Spleen (tissue), 11 donors: ENCODE data around the gene LRRC3. TPM values are rescaled to one million over a fixed set of nuclear protein-coding genes. Genes with fewer than 3 reads are reported as not detected.

Experiments used
- DNase-seq: peaks from one replicate; pipeline ENCODE4 v3.0.0-alpha.2; 2020
- H3K27ac ChIP-seq, 8 donors: fragments of 200-600 bp; sonication (generic) in 7 of 8; 1 replicate in 4 of 8; 2 replicates in 4 of 8; pipeline versions ENCODE4 v1.5.0 to v1.8.0; 2016 to 2021; ENCODE audit warnings: inconsistent platforms in 4 of 8, mild to moderate bottlenecking in 4 of 8, moderate library complexity in 1 of 8
- H3K27me3 ChIP-seq, 7 donors: fragments of 200-600 bp; sonication (generic) in 6 of 7; replicated peaks in 1 of 7; 1 replicate in 4 of 7; 2 replicates in 3 of 7; pipeline versions ENCODE4 v1.5.0 to v1.8.0; 2016 to 2021; ENCODE audit warnings: inconsistent platforms in 3 of 7, mild to moderate bottlenecking in 1 of 7
- H3K36me3 ChIP-seq, 6 donors: fragments of 200-600 bp; sonication (generic) in 5 of 6; 1 replicate in 4 of 6; 2 replicates in 2 of 6; pipeline versions ENCODE4 v1.5.0 to v1.8.0; 2016 to 2021; ENCODE audit warnings: inconsistent platforms in 2 of 6
- H3K4me1 ChIP-seq, 6 donors: fragments of 200-600 bp; sonication (generic) in 5 of 6; 1 replicate in 3 of 6; 2 replicates in 3 of 6; pipeline versions ENCODE4 v1.5.0 to v1.8.0; 2016 to 2021; ENCODE audit warnings: inconsistent platforms in 3 of 6
- H3K4me3 ChIP-seq, 8 donors: fragments of 200-600 bp; sonication (generic) in 7 of 8; 1 replicate in 4 of 8; 2 replicates in 4 of 8; pipeline versions ENCODE4 v1.5.0 to v1.8.0; 2016 to 2021; ENCODE audit warnings: inconsistent platforms in 4 of 8, mild to moderate bottlenecking in 4 of 8, moderate library complexity in 2 of 8
- H3K9me3 ChIP-seq, 8 donors: fragments of 200-600 bp; sonication (generic) in 7 of 8; 1 replicate in 4 of 8; 2 replicates in 4 of 8; pipeline versions ENCODE4 v1.5.0 to v1.8.0; 2016 to 2021; ENCODE audit warnings: inconsistent platforms in 4 of 8
- CTCF ChIP-seq, 11 experiments: fragments of 200-600 bp in 7 of 11; fragments of 450-650 bp in 4 of 11; sonication (generic) in 4 of 11; IDR thresholded peaks in 8 of 11; conservative IDR thresholded peaks in 3 of 11; 1 replicate in 7 of 11; 2 replicates in 4 of 11; pipeline versions ENCODE4 v1.4.0 to v1.8.0; 2016 to 2021; ENCODE audit warnings: antibody characterized with exemption in 11 of 11, inconsistent platforms in 4 of 11, mild to moderate bottlenecking in 1 of 11
- POLR2A ChIP-seq, 3 donors: fragments of 450-650 bp; IDR thresholded peaks; one replicate each; pipeline ENCODE4 v1.5.1; 2017; ENCODE audit warnings: antibody characterized with exemption in 3 of 3, mild to moderate bottlenecking in 1 of 3
- POLR2AphosphoS5 ChIP-seq, 3 donors: sonication (generic); formaldehyde crosslinking; IDR thresholded peaks; one replicate each; pipeline ENCODE4 v1.5.1; 2017; ENCODE audit warnings: antibody characterized with exemption in 3 of 3
- WGBS, 5 donors: extraction: QIAGEN DNeasy Blood & Tissue Kit in 3 of 5; methylation state at CpG; one replicate each; pipeline versions ENCODE4 v1.1.5 to v1.1.7; 2013 to 2018; 5-methylcytosine and 5-hydroxymethylcytosine counted together
- intact Hi-C: fragments of 100-400 bp; cut with DNase I; formaldehyde crosslinking; loops from one replicate; pipeline ENCODE4 v1.15.0; 2023; ENCODE audit warnings: low total_unique reads
- polyA plus RNA-seq, 3 donors: library from polyadenylated mRNA; stranded (reverse); fragments of 200-250 nt; gene quantifications; one replicate each; pipeline ENCODE4 v1.2.1, GENCODE V29; 2013
- total RNA-seq, 7 donors: library from RNA; depleted of rRNA in 3 of 7; stranded (reverse); fragments of >200 nt in 3 of 7; fragmentation: NEBNext Ultra II Directional in 4 of 7; extraction: Animal tissue kit (Norgen Biotek cat#: 25700) in 4 of 7; gene quantifications; one replicate each; pipeline versions ENCODE4 v1.1.0 to v1.2.1, GENCODE V29; 2016 to 2021
- donor health status: healthy with polysubstance abuse.
- donor health status: DM: no; HTN: no; CAD: no; lungs with moderate emphysema.
- donor health status: DM: no; HTN: no; CAD: no.
- donor health status: Bipolar disorder and iron deficiency.
- donor health status: healthy.
- donor health status: DM: no; HTN: no; CAD: no.
- donor health status: DM: yes; HTN: yes; CAD: no.

LRRC3 gene
- total and polyA plus RNA-seq, 10 donors = 0.24 to 4.9 (median 2.5) TPM

- TF ChIP-seq POLR2AphosphoS5 (IDR thresholded peaks at IDR 0.05) (no peak), CTCF (IDR thresholded peaks at IDR 0.05 in 8 of 11, conservative IDR thresholded peaks at IDR 0.05 in 3 of 11) (no peak), POLR2A (IDR thresholded peaks at IDR 0.05) (no peak)
- DNase-seq = peak; percentile 41
- Histone ChIP-seq H3K4me1 (no peaks in the 10 kb centered on the region), H3K27ac (no peak overlapping the region), H3K9me3 (peaks cover 0 to 3% (median 0%) of the 10 kb centered on the region in 8 donors), H3K36me3 (peaks cover 0 to 80% (median 48%) of the 10 kb centered on the region in 6 donors), H3K4me3 (no peak overlapping the region), H3K27me3 (peaks cover 0 to 18% (median 0%) of the 10 kb centered on the region in 7 donors)
- WGBS, 5 donors = 80 to 91% (median 87%) methylated on average over 9 to 10 of the region's 10 CpGs
- intact Hi-C loops = no loop called here
Measured at GRCh38 chr21:44441041-44441400, 14.3 kb upstream of the LRRC3 start.

GRCh38 chr21:44441581-44442265 lies 13.6 kb upstream of the LRRC3 start:
- intact Hi-C loops = no loop called here
- peaks cover 0 to 3% (median 0%) of the 10 kb centered on the region in 8 donors for H3K9me3 ChIP-seq
- no peaks in the 10 kb centered on the region for H3K4me1 ChIP-seq
- H3K36me3 ChIP-seq = peaks cover 0 to 73% (median 43%) of the 10 kb centered on the region in 6 donors
- DNase-seq = peak; percentile 54
- H3K27me3 ChIP-seq = peaks cover 0 to 23% (median 0%) of the 10 kb centered on the region in 7 donors
- no peak overlapping the region for H3K4me3 ChIP-seq
- WGBS, 5 donors = 85 to 93% (median 88%) methylated on average over 8 to 20 of the region's 20 CpGs
- H3K27ac ChIP-seq = no peak overlapping the region
- TF ChIP-seq POLR2A (IDR thresholded peaks at IDR 0.05) (no peak), CTCF (IDR thresholded peaks at IDR 0.05 in 8 of 11, conservative IDR thresholded peaks at IDR 0.05 in 3 of 11) (no peak), POLR2AphosphoS5 (IDR thresholded peaks at IDR 0.05) (no peak)

GRCh38 chr21:44442266-44443125 lies 12.8 kb upstream of the LRRC3 start:
- Histone ChIP-seq H3K4me1 (no peaks in the 10 kb centered on the region), H3K27me3 (peaks cover 0 to 24% (median 0%) of the 10 kb centered on the region in 7 donors), H3K27ac (no peak overlapping the region), H3K4me3 (no peak overlapping the region), H3K9me3 (peaks cover 0 to 3% (median 0%) of the 10 kb centered on the region in 8 donors), H3K36me3 (peaks cover 0 to 65% (median 37%) of the 10 kb centered on the region in 6 donors)
- intact Hi-C loops = no loop called here
- 77 to 82% (median 78%) methylated on average over 13 to 19 of the region's 19 CpGs for WGBS, 5 donors
- peak; percentile 51 for DNase-seq
- TF ChIP-seq POLR2A (IDR thresholded peaks at IDR 0.05) = no peak
- peak in 1 of 3 donors; percentile 28 for TF ChIP-seq POLR2AphosphoS5 (IDR thresholded peaks at IDR 0.05)

GRCh38 chr21:44443291-44443890 lies 11.9 kb upstream of the LRRC3 start:
- Histone ChIP-seq H3K9me3 (peaks cover 0 to 3% (median 0%) of the 10 kb centered on the region in 8 donors), H3K36me3 (peaks cover 0 to 56% (median 30%) of the 10 kb centered on the region in 6 donors), H3K4me1 (no peaks in the 10 kb centered on the region), H3K27ac (no peak overlapping the region), H3K27me3 (peaks cover 0 to 32% (median 1%) of the 10 kb centered on the region in 7 donors), H3K4me3 (no peak overlapping the region)
- TF ChIP-seq CTCF (IDR thresholded peaks at IDR 0.05 in 8 of 11, conservative IDR thresholded peaks at IDR 0.05 in 3 of 11) = no peak
- no peak for TF ChIP-seq POLR2A (IDR thresholded peaks at IDR 0.05)
- no peak for TF ChIP-seq POLR2AphosphoS5 (IDR thresholded peaks at IDR 0.05)
- 69 to 90% (median 83%) methylated on average over 7 to 17 of the region's 17 CpGs for WGBS, 5 donors
- DNase-seq = peak; percentile 64
- intact Hi-C loops = no loop called here
